Calu3 (cell line): ENCODE measurements around the gene ZNF471. TPM values are rescaled to one million over a fixed set of nuclear protein-coding genes. Genes with fewer than 3 reads are reported as not detected.

Experiments
- BruUV-seq: library from RNA; stranded (reverse); fragments of 400-500 nt; replicated peaks from 2 replicates; lab custom pipeline; 2021; lab: Mats Ljungman, UMichigan
- CTCF ChIA-PET: fragments of 300-600 bp; sonication (Branson Sonifier 250); formaldehyde crosslinking; loops from one replicate; lab custom pipeline; 2022; ENCODE audit warnings: antibody characterized with exemption; lab: Charles Lee
- DNase-seq: peaks from one replicate; pipeline ENCODE4 v3.0.0; 2022
- H3K27ac Mint-ChIP-seq: one replicate; pipeline ENCODE4 v1.8.0; 2022; ENCODE audit warnings: mixed read lengths; ENCODE audit not compliant: unreplicated experiment
- H3K27me3 Mint-ChIP-seq: one replicate; pipeline ENCODE4 v1.8.0; 2022; ENCODE audit warnings: mixed read lengths; ENCODE audit not compliant: unreplicated experiment
- H3K36me3 Mint-ChIP-seq: one replicate; pipeline ENCODE4 v1.8.0; 2022; ENCODE audit warnings: mild to moderate bottlenecking, moderate library complexity, mixed read lengths; ENCODE audit not compliant: insufficient read depth, unreplicated experiment
- H3K4me1 Mint-ChIP-seq: one replicate; pipeline ENCODE4 v1.8.0; 2022; ENCODE audit warnings: mild to moderate bottlenecking, low read depth, mixed read lengths; ENCODE audit not compliant: unreplicated experiment
- H3K4me3 Mint-ChIP-seq: one replicate; pipeline ENCODE4 v1.8.0; 2022; ENCODE audit warnings: mild to moderate bottlenecking, low read depth, moderate library complexity, mixed read lengths; ENCODE audit not compliant: unreplicated experiment
- H3K9me3 Mint-ChIP-seq: one replicate; pipeline ENCODE4 v1.8.0; 2022; ENCODE audit warnings: low read depth, mixed read lengths; ENCODE audit not compliant: unreplicated experiment
- intact Hi-C: fragments of 100-400 bp; cut with micrococcal nuclease; formaldehyde crosslinking; loops from one replicate; pipeline ENCODE4 v1.10.0; 2022; ENCODE audit not compliant: unreplicated experiment
- total RNA-seq: library from RNA; stranded (reverse); gene quantifications from 2 replicates; pipeline ENCODE4 v1.2.3, GENCODE V29; 2022
- TF ChIP-seq, protein P1 (sequence below): fragments of 200-600 bp; IDR thresholded peaks from one replicate; pipeline ENCODE4 v1.8.0; 2022; ENCODE audit warnings: antibody characterized with exemption; ENCODE audit not compliant: unreplicated experiment

The ZNF471 gene
- total RNA-seq, 1 experiment from 2014 or later: 0.07 TPM

DNA sequence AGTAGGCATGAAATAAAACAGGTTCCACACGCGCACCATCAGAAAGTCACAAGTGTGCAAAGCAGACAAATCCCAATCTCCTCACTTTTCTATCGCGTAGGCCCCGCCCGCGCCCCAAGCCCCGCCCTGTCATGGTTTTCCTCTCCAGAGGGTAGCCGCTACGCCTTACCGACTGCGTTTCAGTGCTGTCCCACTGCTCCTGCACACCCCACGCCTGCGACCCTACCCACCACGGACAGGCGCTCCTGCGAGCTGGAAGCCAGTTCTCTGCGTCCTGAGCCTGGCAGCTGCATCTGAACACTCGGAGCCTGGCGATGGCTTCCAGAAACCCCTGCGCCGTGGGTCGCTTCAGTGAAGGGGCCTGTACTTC lies 59.2 kb downstream of the ZNF471 start:
- TF ChIP-seq, protein P1, sequence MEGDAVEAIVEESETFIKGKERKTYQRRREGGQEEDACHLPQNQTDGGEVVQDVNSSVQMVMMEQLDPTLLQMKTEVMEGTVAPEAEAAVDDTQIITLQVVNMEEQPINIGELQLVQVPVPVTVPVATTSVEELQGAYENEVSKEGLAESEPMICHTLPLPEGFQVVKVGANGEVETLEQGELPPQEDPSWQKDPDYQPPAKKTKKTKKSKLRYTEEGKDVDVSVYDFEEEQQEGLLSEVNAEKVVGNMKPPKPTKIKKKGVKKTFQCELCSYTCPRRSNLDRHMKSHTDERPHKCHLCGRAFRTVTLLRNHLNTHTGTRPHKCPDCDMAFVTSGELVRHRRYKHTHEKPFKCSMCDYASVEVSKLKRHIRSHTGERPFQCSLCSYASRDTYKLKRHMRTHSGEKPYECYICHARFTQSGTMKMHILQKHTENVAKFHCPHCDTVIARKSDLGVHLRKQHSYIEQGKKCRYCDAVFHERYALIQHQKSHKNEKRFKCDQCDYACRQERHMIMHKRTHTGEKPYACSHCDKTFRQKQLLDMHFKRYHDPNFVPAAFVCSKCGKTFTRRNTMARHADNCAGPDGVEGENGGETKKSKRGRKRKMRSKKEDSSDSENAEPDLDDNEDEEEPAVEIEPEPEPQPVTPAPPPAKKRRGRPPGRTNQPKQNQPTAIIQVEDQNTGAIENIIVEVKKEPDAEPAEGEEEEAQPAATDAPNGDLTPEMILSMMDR: no peak
- intact Hi-C loops: no loop called here
- no peaks in the 10 kb centered on the region for H3K4me1 Mint-ChIP-seq
- no TSS peak for BruUV-seq
- H3K27ac Mint-ChIP-seq: peak overlapping the region; percentile 56
- peak overlapping the region; percentile 82 for H3K4me3 Mint-ChIP-seq
- peak; percentile 14 for DNase-seq
- H3K27me3 Mint-ChIP-seq: no peaks in the 10 kb centered on the region
- peaks cover 25% of the 10 kb centered on the region for H3K9me3 Mint-ChIP-seq
- CTCF ChIA-PET: no interaction called here
- H3K36me3 Mint-ChIP-seq: peaks cover 10% of the 10 kb centered on the region

DNA sequence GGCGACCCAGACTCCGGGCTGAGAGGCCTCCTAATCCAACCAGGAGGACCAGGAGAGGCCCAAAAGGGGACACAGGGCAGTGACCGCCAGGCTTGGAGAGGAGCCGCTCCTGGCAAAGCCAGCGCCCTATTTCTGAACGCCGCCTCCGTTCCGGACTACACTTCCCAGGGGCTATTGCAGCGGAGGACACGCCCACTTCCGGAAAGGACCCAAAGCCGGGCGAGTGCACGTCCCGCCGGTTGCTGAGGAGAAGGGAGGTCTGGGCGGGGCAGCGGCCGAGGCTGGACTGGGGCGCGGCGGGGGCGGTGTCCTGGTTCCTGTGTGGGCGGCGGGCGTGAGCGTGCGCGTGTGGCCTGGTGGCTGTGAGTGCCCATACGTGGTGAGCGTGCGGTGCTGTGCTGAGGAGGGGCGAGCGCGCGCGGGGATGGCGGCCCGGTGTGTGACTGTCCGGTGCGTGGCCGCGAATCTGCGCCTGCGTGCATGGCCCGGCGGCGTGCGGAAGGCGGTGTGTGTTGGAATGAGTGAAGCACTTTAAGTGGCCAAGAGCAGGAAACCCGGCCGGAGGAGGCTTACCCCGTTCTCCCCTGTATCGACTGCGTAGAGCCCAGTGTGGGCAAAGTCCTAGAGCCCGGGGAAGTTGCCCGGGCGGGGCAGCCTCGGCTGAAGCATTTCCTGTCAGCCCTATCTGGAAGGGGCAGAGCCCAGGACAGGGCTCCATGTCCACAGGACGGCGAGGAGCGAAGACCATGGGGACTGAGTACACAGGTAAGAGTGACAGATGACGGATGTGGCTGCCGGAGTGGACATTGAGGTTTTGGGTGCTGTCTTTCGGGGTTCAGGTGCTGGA lies 59.8 kb downstream of the ZNF471 start, which contains the start of gene ZNF470:
ZNF470 (plus strand) TSS at position 195 of the 847 bp plus-strand sequence. CDS start 2,844 bp downstream, outside the sequence.
- DNase-seq: peak; percentile 75
- H3K4me3 Mint-ChIP-seq: peak within 1 kb of the TSS; percentile 82
- no TSS peak for BruUV-seq
- H3K9me3 Mint-ChIP-seq: peaks cover 23% of the 10 kb centered on the region
- H3K27ac Mint-ChIP-seq: peak within 1 kb of the TSS; percentile 56
- TF ChIP-seq, protein P1: no peak
- CTCF ChIA-PET: no interaction called here
- H3K36me3 Mint-ChIP-seq: peaks cover 10% of the 10 kb centered on the region
- no peaks in the 10 kb centered on the region for H3K4me1 Mint-ChIP-seq
- intact Hi-C loops: no loop called here
- no peaks in the 10 kb centered on the region for H3K27me3 Mint-ChIP-seq

DNA sequence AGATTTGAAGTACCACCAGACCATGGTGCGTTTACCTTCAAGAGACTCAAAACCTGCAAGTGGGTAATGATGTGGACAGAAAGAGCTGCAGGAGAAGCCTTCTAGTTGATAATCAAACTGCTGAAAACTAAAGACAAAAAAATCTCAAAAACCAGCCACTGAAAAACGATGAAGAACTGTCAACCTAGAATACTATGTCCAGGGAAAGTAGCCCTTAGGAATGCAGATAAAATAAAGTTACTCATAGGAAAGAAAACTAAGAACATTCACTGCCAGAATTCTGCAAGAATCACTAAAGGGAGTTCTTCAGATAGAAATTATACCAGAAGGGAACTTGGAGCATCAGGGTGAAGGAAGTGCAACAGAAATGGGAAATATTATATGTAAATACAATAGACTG lies 64.9 kb downstream of the ZNF471 start:
- CTCF ChIA-PET: interaction anchor here (0.7 kb wide), 2 partner anchors 669 to 1703 kb away, joined by 4 read pairs; no protein-coding TSS in a partner anchor
- Mint-ChIP-seq H3K9me3 (peaks cover 23% of the 10 kb centered on the region), H3K27me3 (no peaks in the 10 kb centered on the region)

DNA sequence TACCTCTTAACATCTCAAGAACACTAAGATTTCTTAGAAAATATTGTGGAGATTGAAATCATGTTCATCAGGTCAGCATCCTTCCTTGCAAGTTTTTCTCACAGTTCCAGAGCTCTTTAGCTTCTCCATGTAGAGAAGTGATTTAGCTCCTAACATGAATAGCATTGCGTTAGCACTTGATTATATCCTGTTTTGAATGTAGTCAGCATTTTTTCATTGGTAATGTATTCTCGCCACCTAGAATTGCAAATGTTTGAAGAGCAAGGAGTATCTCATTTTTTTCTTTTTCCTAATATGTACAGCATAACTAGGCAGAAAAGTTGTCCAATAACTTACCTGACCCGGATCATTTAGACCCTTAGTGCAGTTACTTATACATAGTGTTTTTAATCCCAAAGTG lies 66.3 kb downstream of the ZNF471 start:
- no peaks in the 10 kb centered on the region for H3K4me1 Mint-ChIP-seq
- TF ChIP-seq, protein P1: no peak
- no peak overlapping the region for H3K27ac Mint-ChIP-seq
- peaks cover 27% of the 10 kb centered on the region for H3K9me3 Mint-ChIP-seq
- no peak overlapping the region for H3K4me3 Mint-ChIP-seq
- no peaks in the 10 kb centered on the region for H3K36me3 Mint-ChIP-seq
- CTCF ChIA-PET: interaction anchor here (0.7 kb wide), 1 partner anchor 40 kb away, joined by 3 read pairs; no protein-coding TSS in a partner anchor
- no TSS peak for BruUV-seq
- H3K27me3 Mint-ChIP-seq: no peaks in the 10 kb centered on the region
- no peak for DNase-seq
- intact Hi-C loops: no loop called here

More for the DNA sequence above, 64.9 kb downstream of the ZNF471 start:
- Mint-ChIP-seq H3K4me3 (no peak overlapping the region), H3K27ac (no peak overlapping the region), H3K4me1 (no peaks in the 10 kb centered on the region), H3K36me3 (peaks cover 2% of the 10 kb centered on the region)
- no peak for DNase-seq
- intact Hi-C loops: no loop called here
- TF ChIP-seq, protein P1: no peak
- no TSS peak for BruUV-seq
